H9 (cell line): ENCODE measurements around the gene TNFRSF1B. TPM values are rescaled to one million over a fixed set of nuclear protein-coding genes. Genes with fewer than 3 reads are reported as not detected.

Experiments used
- DNase-seq: peaks from one replicate; pipeline ENCODE4 v3.0.0-alpha.2; 2017
- H2AFZ ChIP-seq: one replicate; pipeline ENCODE4 v1.6.1; 2013; ENCODE audit warnings: mild to moderate bottlenecking, low read length, control low read depth, moderate library complexity
- H2AK5ac ChIP-seq: 2 replicates; pipeline ENCODE4 v1.6.1; 2013; ENCODE audit warnings: low read length, control low read depth, mixed read lengths; ENCODE audit not compliant: insufficient read length
- H2BK120ac ChIP-seq: one replicate; pipeline ENCODE4 v1.6.1; 2013; ENCODE audit warnings: low read depth, mild to moderate bottlenecking, low read length, control low read depth, inconsistent platforms; ENCODE audit not compliant: poor library complexity, severe bottlenecking
- H2BK12ac ChIP-seq: 2 replicates; pipeline ENCODE4 v1.6.1; 2013; ENCODE audit warnings: low read length, control low read depth, mixed read lengths, low read depth; ENCODE audit not compliant: insufficient read length
- H2BK15ac ChIP-seq: 2 replicates; pipeline ENCODE4 v1.6.1; 2013; ENCODE audit warnings: low read depth, low read length, control low read depth
- H2BK20ac ChIP-seq: one replicate; pipeline ENCODE4 v1.6.1; 2013; ENCODE audit warnings: low read depth, mild to moderate bottlenecking, low read length, control low read depth, inconsistent platforms; ENCODE audit not compliant: poor library complexity, severe bottlenecking
- H2BK5ac ChIP-seq: 2 replicates; pipeline ENCODE4 v1.6.1; 2013; ENCODE audit warnings: low read length, control low read depth, mixed read lengths; ENCODE audit not compliant: insufficient read length
- H3K14ac ChIP-seq: 2 replicates; pipeline ENCODE4 v1.6.1; 2013; ENCODE audit warnings: low read length, control low read depth; ENCODE audit not compliant: insufficient read depth
- H3K18ac ChIP-seq: 2 replicates; pipeline ENCODE4 v1.6.1; 2013; ENCODE audit warnings: low read depth, mild to moderate bottlenecking, mixed read lengths, low read length, control low read depth; ENCODE audit not compliant: insufficient read length
- H3K23ac ChIP-seq: 2 replicates; pipeline ENCODE4 v1.6.1; 2013; ENCODE audit warnings: low read length, control low read depth, mixed read lengths, low read depth; ENCODE audit not compliant: insufficient read length
- H3K23me2 ChIP-seq: 2 replicates; pipeline ENCODE4 v1.6.1; 2013; ENCODE audit warnings: low read depth, mild to moderate bottlenecking, mixed read lengths, low read length, control low read depth; ENCODE audit not compliant: insufficient read length, poor library complexity, severe bottlenecking
- H3K27ac ChIP-seq: 2 replicates; pipeline ENCODE4 v1.5.1; 2013; ENCODE audit warnings: low read length, control low read depth, mixed read lengths, low read depth; ENCODE audit not compliant: insufficient read length
- H3K27me3 ChIP-seq: 2 replicates; pipeline ENCODE4 v1.6.1; 2013; ENCODE audit warnings: low read length, control low read depth, inconsistent platforms; ENCODE audit not compliant: insufficient read depth
- H3K4ac ChIP-seq: 2 replicates; pipeline ENCODE4 v1.6.1; 2013; ENCODE audit warnings: low read depth, mild to moderate bottlenecking, control low read depth, inconsistent platforms, low read length, moderate library complexity
- H3K4me1 ChIP-seq: 2 replicates; pipeline ENCODE4 v1.6.1; 2013; ENCODE audit warnings: low read length, control low read depth, inconsistent platforms; ENCODE audit not compliant: insufficient read depth
- H3K4me2 ChIP-seq: 2 replicates; pipeline ENCODE4 v1.6.1; 2013; ENCODE audit warnings: low read length, control low read depth, mixed read lengths; ENCODE audit not compliant: insufficient read length, insufficient read depth
- H3K56ac ChIP-seq: 2 replicates; pipeline ENCODE4 v1.6.1; 2013; ENCODE audit warnings: low read depth, mild to moderate bottlenecking, mixed read lengths, low read length, control low read depth; ENCODE audit not compliant: insufficient read length
- H3K79me1 ChIP-seq: 2 replicates; pipeline ENCODE4 v1.6.1; 2013; ENCODE audit warnings: low read depth, mild to moderate bottlenecking, moderate library complexity, low read length, control low read depth, inconsistent platforms; ENCODE audit not compliant: insufficient read depth, poor library complexity, severe bottlenecking
- H3K79me2 ChIP-seq: 2 replicates; pipeline ENCODE4 v1.6.1; 2013; ENCODE audit warnings: low read length, control low read depth, inconsistent platforms; ENCODE audit not compliant: insufficient read depth
- H3K9ac ChIP-seq: 2 replicates; pipeline ENCODE4 v1.6.1; 2013; ENCODE audit warnings: low read length, control low read depth, mixed read lengths; ENCODE audit not compliant: insufficient read length; ENCODE audit errors: extremely low read depth
- H3K9me3 ChIP-seq: one replicate; pipeline ENCODE4 v1.6.1; 2013; ENCODE audit warnings: low read depth, low read length, inconsistent platforms; ENCODE audit not compliant: control insufficient read depth
- H3T11ph ChIP-seq: one replicate; pipeline ENCODE4 v1.6.1; 2013; ENCODE audit warnings: mild to moderate bottlenecking, low read length, control low read depth, inconsistent platforms
- H4K20me1 ChIP-seq: one replicate; pipeline ENCODE4 v1.6.1; 2013; ENCODE audit not compliant: control insufficient read depth, insufficient read length, insufficient read depth
- H4K5ac ChIP-seq: 2 replicates; pipeline ENCODE4 v1.6.1; 2013; ENCODE audit warnings: low read depth, mild to moderate bottlenecking, mixed read lengths, low read length, control low read depth; ENCODE audit not compliant: insufficient read length
- H4K8ac ChIP-seq: replicated peaks from 2 replicates; pipeline ENCODE4 v1.6.1; 2013; ENCODE audit warnings: low read length, control low read depth, mixed read lengths, low read depth; ENCODE audit not compliant: insufficient read length
- H4K91ac ChIP-seq: 2 replicates; pipeline ENCODE4 v1.6.1; 2013; ENCODE audit warnings: low read depth, mild to moderate bottlenecking, moderate library complexity, mixed read lengths, low read length, control low read depth; ENCODE audit not compliant: insufficient read length
- H3K27ac Mint-ChIP-seq, 3 experiments: 2 replicates in 2 of 3; 3 replicates in 1 of 3; pipeline ENCODE4 v1.8.0; 2020 to 2021; ENCODE audit warnings: mixed read lengths in 3 of 3, mild to moderate bottlenecking in 1 of 3, moderate library complexity in 1 of 3
- H3K27me3 Mint-ChIP-seq: 2 replicates; pipeline ENCODE4 v1.8.0; 2021; ENCODE audit warnings: low read depth, mild to moderate bottlenecking, moderate library complexity, mixed read lengths
- H3K36me3 Mint-ChIP-seq, 3 experiments: 2 replicates in 2 of 3; 3 replicates in 1 of 3; pipeline ENCODE4 v1.8.0; 2020 to 2021; ENCODE audit warnings: low read depth in 3 of 3, mixed read lengths in 3 of 3; ENCODE audit not compliant: insufficient read depth in 1 of 3
- H3K4me1 Mint-ChIP-seq, 2 experiments: 2 replicates each; pipeline ENCODE4 v1.8.0; 2020; ENCODE audit warnings: mixed read lengths in 2 of 2
- H3K4me3 Mint-ChIP-seq, 2 experiments: 2 replicates in 1 of 2; 3 replicates in 1 of 2; pipeline ENCODE4 v1.8.0; 2020 to 2021; ENCODE audit warnings: mild to moderate bottlenecking in 2 of 2, mixed read lengths in 2 of 2, moderate library complexity in 1 of 2
- H3K9me3 Mint-ChIP-seq, 2 experiments: 2 replicates in 1 of 2; 3 replicates in 1 of 2; pipeline ENCODE4 v1.8.0; 2020; ENCODE audit warnings: mild to moderate bottlenecking in 2 of 2, mixed read lengths in 2 of 2, moderate library complexity in 1 of 2
- CTCF ChIP-seq: fragments of 200-600 bp; sonication (generic); conservative IDR thresholded peaks from 3 replicates; pipeline ENCODE4 v1.8.0; 2021; ENCODE audit warnings: antibody characterized with exemption, mild to moderate bottlenecking
- WGBS: extraction: QIAGEN DNeasy Blood & Tissue Kit; methylation state at CpG from one replicate; pipeline ENCODE4 v1.1.7; 2013; ENCODE audit warnings: missing lambda C conversion rate, low lambda C conversion rate, mixed read lengths; ENCODE audit not compliant: insufficient read length; ENCODE audit errors: extremely low coverage; 5-methylcytosine and 5-hydroxymethylcytosine counted together
- total RNA-seq: library from RNA; stranded (reverse); gene quantifications from 2 replicates; pipeline ENCODE4 v1.2.1, GENCODE V29; 2021

Gene TNFRSF1B
- total RNA-seq, 1 experiment from 2014 or later: 0.57 TPM

GRCh38 chr1:12249748-12250147 lies 83.0 kb downstream of the TNFRSF1B start:
- H3K23ac ChIP-seq: no peak overlapping the region
- no peak overlapping the region for H2BK20ac ChIP-seq
- no peaks in the 10 kb centered on the region for H3K9me3 ChIP-seq
- Mint-ChIP-seq H3K4me3 (no peak overlapping the region), H3K27me3 (no peaks in the 10 kb centered on the region), H3K27ac (peak overlapping the region in 2 of 3 experiments; percentile 89 to 91; a peak in 5 of 7 replicates), H3K4me1 (peaks cover 15 to 17% of the 10 kb centered on the region in 2 experiments), H3K36me3 (peaks cover 14 to 49% (median 37%) of the 10 kb centered on the region in 3 experiments; a peak in 6 of 7 replicates), H3K9me3 (no peaks in the 10 kb centered on the region)
- no peak overlapping the region for H3K27ac ChIP-seq
- no peak overlapping the region for H2BK120ac ChIP-seq
- H3K79me1 ChIP-seq: no peaks in the 10 kb centered on the region
- TF ChIP-seq CTCF: no peak
- no peak overlapping the region for H2BK15ac ChIP-seq
- H4K20me1 ChIP-seq: no peaks in the 10 kb centered on the region
- no peak overlapping the region for H2BK5ac ChIP-seq
- H3K23me2 ChIP-seq: no peaks in the 10 kb centered on the region
- H2BK12ac ChIP-seq: no peak overlapping the region
- no peak overlapping the region for H3K4ac ChIP-seq
- H3K79me2 ChIP-seq: no peaks in the 10 kb centered on the region
- H3K18ac ChIP-seq: no peak overlapping the region
- no peak overlapping the region for H3T11ph ChIP-seq
- no peak overlapping the region for H3K4me2 ChIP-seq
- peaks cover 8% of the 10 kb centered on the region; the same call in 1 of the 2 replicates for H3K4me1 ChIP-seq
- H4K5ac ChIP-seq: no peak overlapping the region
- no peak overlapping the region for H3K56ac ChIP-seq
- WGBS: no CpG with 5 or more reads among the region's 6 CpGs
- no peak overlapping the region for H4K8ac ChIP-seq
- no peak overlapping the region for H2AK5ac ChIP-seq
- H2AFZ ChIP-seq: no peak overlapping the region
- no peak overlapping the region for H3K14ac ChIP-seq
- H3K27me3 ChIP-seq: no peaks in the 10 kb centered on the region
- no peak overlapping the region for H4K91ac ChIP-seq
- no peak overlapping the region for H3K9ac ChIP-seq
- DNase-seq: peak; percentile 36
